HCT116 (cell line): ENCODE data around the gene USP32. TPM values are rescaled to one million over a fixed set of nuclear protein-coding genes. Genes with fewer than 3 reads are reported as not detected.

ENCODE experiments used
- ATAC-seq: fragments of 200-7000 bp; cut with Tn5 transposase; 2 replicates; pipeline ENCODE4 v1.9.1; 2020; ENCODE audit warnings: mild to moderate bottlenecking, moderate library complexity
- BruUV-seq: library from RNA; stranded (reverse); fragments of 400-500 nt; replicated peaks from 2 replicates; lab custom pipeline; 2021; lab: Mats Ljungman, UMichigan
- CTCF ChIA-PET: fragments of 300-600 bp; sonication (Branson Sonifier 250); formaldehyde crosslinking; loops from one replicate; lab custom pipeline; 2021; ENCODE audit warnings: antibody characterized with exemption; lab: Charles Lee
- POLR2A ChIA-PET: fragments of 300-600, 350-600 bp; sonication (Branson Sonifier 250); formaldehyde crosslinking; loops from one replicate; lab custom pipeline; 2021; ENCODE audit warnings: antibody characterized with exemption; lab: Charles Lee
- RAD21 ChIA-PET, 2 experiments: fragments of 300-600 bp; sonication (Branson Sonifier 250); formaldehyde crosslinking; loops; one replicate each; lab custom pipeline; 2023; ENCODE audit warnings: low total read pairs in 2 of 2; ENCODE audit not compliant: uncharacterized antibody in 2 of 2, unreplicated experiment in 2 of 2, low non-redundant PET in 1 of 2; lab: Charles Lee
- DNase-seq: peaks from one replicate; pipeline ENCODE4 v3.0.0-alpha.2; 2010; ENCODE audit warnings: low read depth, low spot score
- H2AFZ ChIP-seq: fragments of 200-600 bp; shearing (Covaris generic), sonication (generic); 2 replicates; pipeline ENCODE4 v1.6.1; 2017; ENCODE audit warnings: low read depth, mixed run types, mixed read lengths, antibody characterized with exemption, low read length; ENCODE audit not compliant: poor library complexity, severe bottlenecking
- H3K27ac ChIP-seq: 2 replicates; pipeline ENCODE4 v1.5.1; 2012; ENCODE audit warnings: low read depth, low read length
- H3K27me3 ChIP-seq: fragments of 200-600 bp; sonication (generic); 2 replicates; pipeline ENCODE4 v1.6.1; 2016; ENCODE audit warnings: mixed run types, low read length, mixed read lengths; ENCODE audit not compliant: insufficient read depth
- H3K36me3 ChIP-seq, 2 experiments: fragments of 200-500 bp in 1 of 2; fragments of 200-600 bp in 1 of 2; sonication (Bioruptor generic) in 1 of 2; sonication (generic) in 1 of 2; 2 replicates each; pipeline versions ENCODE4 v1.5.1 to v1.6.1; 2014 to 2016; ENCODE audit warnings: low read length in 2 of 2, inconsistent platforms in 1 of 2, mixed read lengths in 1 of 2, mixed run types in 1 of 2; ENCODE audit not compliant: insufficient read depth in 2 of 2, control insufficient read depth in 1 of 2
- H3K4me1 ChIP-seq, 2 experiments: fragments of 200-600 bp in 1 of 2; sonication (generic) in 1 of 2; 2 replicates each; pipeline versions ENCODE4 v1.5.1 to v1.6.1; 2012 to 2017; ENCODE audit warnings: low read length in 2 of 2, inconsistent platforms in 1 of 2, mild to moderate bottlenecking in 1 of 2, mixed read lengths in 1 of 2, mixed run types in 1 of 2, moderate library complexity in 1 of 2; ENCODE audit not compliant: insufficient read depth in 2 of 2, control insufficient read depth in 1 of 2
- H3K4me2 ChIP-seq: fragments of 200-600 bp; sonication (generic); 2 replicates; pipeline ENCODE4 v1.6.1; 2017; ENCODE audit warnings: mixed run types, low read length, mixed read lengths
- H3K4me3 ChIP-seq, 2 experiments: fragments of 200-600 bp in 1 of 2; sonication (generic) in 1 of 2; replicated peaks in 1 of 2; 2 replicates each; pipeline ENCODE4 v1.5.1; 2011 to 2016; ENCODE audit warnings: low read length in 2 of 2, control low read depth in 1 of 2, low read depth in 1 of 2, mild to moderate bottlenecking in 1 of 2, mixed read lengths in 1 of 2, mixed run types in 1 of 2
- H3K79me2 ChIP-seq: fragments of 200-600 bp; sonication (generic); 2 replicates; pipeline ENCODE4 v1.6.1; 2017; ENCODE audit warnings: mild to moderate bottlenecking, mixed run types, low read length, moderate library complexity, mixed read lengths; ENCODE audit not compliant: insufficient read depth
- H3K9ac ChIP-seq: fragments of 200-600 bp; sonication (generic); 2 replicates; pipeline ENCODE4 v1.6.1; 2016; ENCODE audit warnings: low read length, mixed read lengths
- H3K9me2 ChIP-seq: fragments of 200-600 bp; sonication (generic), shearing (Covaris generic); 2 replicates; pipeline ENCODE4 v1.6.1; 2017; ENCODE audit warnings: mixed run types, mild to moderate bottlenecking, moderate library complexity; ENCODE audit not compliant: insufficient read depth
- H3K9me3 ChIP-seq, 2 experiments: fragments of 200-500 bp in 1 of 2; fragments of 200-600 bp in 1 of 2; sonication (Bioruptor generic) in 1 of 2; sonication (generic) in 1 of 2; 2 replicates each; pipeline ENCODE4 v1.6.1; 2014 to 2017; ENCODE audit warnings: low read length in 2 of 2, mixed read lengths in 2 of 2, inconsistent platforms in 1 of 2, low read depth in 1 of 2, mild to moderate bottlenecking in 1 of 2, mixed run types in 1 of 2, moderate library complexity in 1 of 2; ENCODE audit not compliant: control insufficient read depth in 1 of 2, insufficient read depth in 1 of 2
- H4K20me1 ChIP-seq: fragments of 200-600 bp; sonication (generic), shearing (Covaris generic); 2 replicates; pipeline ENCODE4 v1.6.1; 2017; ENCODE audit warnings: mixed run types, mild to moderate bottlenecking, moderate library complexity; ENCODE audit not compliant: insufficient read depth
- ATF3 ChIP-seq: IDR thresholded peaks from 2 replicates; pipeline ENCODE4 v1.6.1; 2012
- EGR1 ChIP-seq: IDR thresholded peaks from 2 replicates; pipeline ENCODE4 v1.6.1; 2012; ENCODE audit warnings: low read depth
- ELF1 ChIP-seq: IDR thresholded peaks from 2 replicates; pipeline ENCODE4 v1.6.1; 2012; ENCODE audit warnings: low read depth, borderline replicate concordance
- EZH2 ChIP-seq: fragments of 200-600 bp; sonication (generic); IDR thresholded peaks from 2 replicates; pipeline ENCODE4 v1.6.1; 2017; ENCODE audit warnings: antibody characterized with exemption, mixed run types
- EZH2phosphoT487 ChIP-seq: fragments of 200-600 bp; IDR thresholded peaks from 2 replicates; pipeline ENCODE4 v1.6.1; 2018; ENCODE audit warnings: antibody characterized with exemption, borderline replicate concordance
- FOSL1 ChIP-seq: IDR thresholded peaks from 2 replicates; pipeline ENCODE4 v1.6.1; 2012; ENCODE audit warnings: low read depth
- JUND ChIP-seq: IDR thresholded peaks from 2 replicates; pipeline ENCODE4 v1.6.1; 2012
- MAX ChIP-seq: IDR thresholded peaks from 2 replicates; pipeline ENCODE4 v1.6.1; 2012
- RAD21 ChIP-seq: IDR thresholded peaks from 2 replicates; pipeline ENCODE4 v1.6.1; 2012; ENCODE audit warnings: low read depth, mild to moderate bottlenecking
- SP1 ChIP-seq: IDR thresholded peaks from 2 replicates; pipeline ENCODE4 v1.6.1; 2012; ENCODE audit warnings: low read depth
- TCF7L2 ChIP-seq: IDR thresholded peaks from 2 replicates; pipeline ENCODE4 v1.7.0; 2011; ENCODE audit warnings: borderline replicate concordance, inconsistent platforms; ENCODE audit not compliant: insufficient read depth, insufficient read length; ENCODE audit errors: extremely low read depth
- YY1 ChIP-seq: IDR thresholded peaks from 2 replicates; pipeline ENCODE4 v1.6.1; 2011; ENCODE audit warnings: low read length, low read depth, moderate library complexity, mild to moderate bottlenecking; ENCODE audit not compliant: insufficient replicate concordance; ENCODE audit errors: extremely low read depth
- ZFX ChIP-seq: fragments of 450-650 bp; IDR thresholded peaks from 2 replicates; pipeline ENCODE4 v1.6.1; 2017
- intact Hi-C: fragments of 100-400 bp; cut with micrococcal nuclease; formaldehyde crosslinking; loops from 2 replicates; pipeline ENCODE4 v1.10.0; 2022
- total RNA-seq: library from RNA; stranded (reverse); gene quantifications from one replicate; pipeline ENCODE4 v1.2.1, GENCODE V29; 2021; ENCODE audit not compliant: unreplicated experiment

Gene USP32
- total RNA-seq, 1 experiment from 2014 or later, result 67.0 TPM

DNA sequence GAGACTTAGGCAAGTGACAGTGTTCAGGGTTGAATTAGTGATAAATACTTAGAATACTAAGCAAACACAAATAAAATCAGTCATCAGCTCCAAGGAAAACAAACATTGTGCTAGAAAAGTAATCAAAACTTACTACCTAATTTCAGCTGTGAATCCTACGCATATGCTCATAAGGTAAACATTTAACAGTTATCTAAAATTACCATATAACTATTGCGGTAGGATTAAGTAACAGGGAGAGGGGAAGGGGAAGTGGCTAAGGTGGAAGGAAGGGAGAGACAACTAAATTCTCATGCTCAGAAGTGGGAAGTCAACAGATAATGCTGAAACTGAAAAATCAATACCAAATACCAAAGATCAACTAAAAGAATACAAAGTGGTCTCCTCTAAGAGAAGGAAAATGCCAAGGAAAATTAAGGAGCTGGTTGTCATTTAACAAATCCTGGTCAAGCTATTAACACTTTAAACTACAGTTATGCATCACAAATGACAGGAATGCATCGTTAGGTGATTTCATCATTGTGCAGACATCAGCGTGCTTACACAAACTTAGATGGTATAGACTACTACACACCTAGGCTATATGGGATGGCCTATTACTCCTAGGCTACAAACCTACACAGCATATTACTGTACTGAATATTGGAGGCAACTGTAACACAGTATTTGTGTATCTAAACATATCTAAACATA lies 20.0 kb downstream of the USP32 start:
- Histone ChIP-seq H3K4me3 (no peak overlapping the region), H3K27me3 (no peaks in the 10 kb centered on the region), H3K4me1 (peaks cover 2 to 10% of the 10 kb centered on the region in 2 experiments; a peak in 3 of 4 replicates), H2AFZ (no peak overlapping the region), H3K4me2 (no peak overlapping the region), H3K9me3 (no peaks in the 10 kb centered on the region), H3K9ac (no peak overlapping the region), H3K27ac (no peak overlapping the region), H3K79me2 (peaks cover 38% of the 10 kb centered on the region), H3K9me2 (no peaks in the 10 kb centered on the region), H4K20me1 (no peaks in the 10 kb centered on the region), H3K36me3 (no peaks in the 10 kb centered on the region)
- TF ChIP-seq EZH2, result no peak
- TF ChIP-seq ZFX, result no peak
- TF ChIP-seq JUND, result no peak
- TF ChIP-seq ATF3, result no peak
- no peak for TF ChIP-seq FOSL1
- no peak for TF ChIP-seq RAD21
- no peak for TF ChIP-seq TCF7L2
- ChIA-PET CTCF (no interaction called here), POLR2A (no interaction called here), RAD21 (no interaction called here)
- intact Hi-C loops, result no loop called here
- no TSS peak for BruUV-seq
- ATAC-seq, result no peak
- no peak for DNase-seq

GRCh38 chr17:60371416-60371815 lies 20.5 kb downstream of the USP32 start:
- intact Hi-C loops, result no loop called here
- POLR2A ChIA-PET, result no interaction called here
- H3K79me2 ChIP-seq, result peaks cover 39% of the 10 kb centered on the region

More at GRCh38 chr17:60371416-60371815, 20.5 kb downstream of the USP32 start:
- ChIA-PET CTCF (no interaction called here), RAD21 (no interaction called here)
- no peak overlapping the region for H3K4me2 ChIP-seq
- no peaks in the 10 kb centered on the region for H4K20me1 ChIP-seq
- H3K36me3 ChIP-seq, result no peaks in the 10 kb centered on the region
- H3K27me3 ChIP-seq, result no peaks in the 10 kb centered on the region
- H3K4me1 ChIP-seq, result peaks cover 2 to 10% of the 10 kb centered on the region in 2 experiments; a peak in 3 of 4 replicates
- no peak overlapping the region for H3K9ac ChIP-seq
- H3K9me3 ChIP-seq, result no peaks in the 10 kb centered on the region
- no peak overlapping the region for H2AFZ ChIP-seq
- no peak overlapping the region for H3K4me3 ChIP-seq
- DNase-seq (no peak), ATAC-seq (no peak)
- H3K9me2 ChIP-seq, result no peaks in the 10 kb centered on the region
- no peak overlapping the region for H3K27ac ChIP-seq
- BruUV-seq, result no TSS peak
- TF ChIP-seq EGR1 (no peak), ELF1 (no peak), YY1 (no peak), MAX (no peak), JUND (no peak), EZH2phosphoT487 (no peak), SP1 (no peak)
